Prostate gland (tissue), 2 donors: ENCODE measurements around the gene SMARCA2.

Source experiments
- POLR2A ChIP-seq: fragments of 450-650 bp; IDR thresholded peaks from one replicate; pipeline ENCODE4 v1.6.1; 2016; ENCODE audit warnings: antibody characterized with exemption, mild to moderate bottlenecking
- POLR2AphosphoS5 ChIP-seq: sonication (generic); formaldehyde crosslinking; IDR thresholded peaks from one replicate; pipeline ENCODE4 v1.6.1; 2017; ENCODE audit warnings: antibody characterized with exemption
- TF ChIP-seq, protein P1 (sequence below), 4 experiments: fragments of 200-600 bp in 2 of 4; fragments of 450-650 bp in 2 of 4; sonication (generic) in 2 of 4; IDR thresholded peaks; 1 replicate in 3 of 4; 2 replicates in 1 of 4; pipeline ENCODE4 v1.5.1; 2016 to 2019; ENCODE audit warnings: antibody characterized with exemption in 4 of 4, mild to moderate bottlenecking in 2 of 4, moderate library complexity in 2 of 4

DNA sequence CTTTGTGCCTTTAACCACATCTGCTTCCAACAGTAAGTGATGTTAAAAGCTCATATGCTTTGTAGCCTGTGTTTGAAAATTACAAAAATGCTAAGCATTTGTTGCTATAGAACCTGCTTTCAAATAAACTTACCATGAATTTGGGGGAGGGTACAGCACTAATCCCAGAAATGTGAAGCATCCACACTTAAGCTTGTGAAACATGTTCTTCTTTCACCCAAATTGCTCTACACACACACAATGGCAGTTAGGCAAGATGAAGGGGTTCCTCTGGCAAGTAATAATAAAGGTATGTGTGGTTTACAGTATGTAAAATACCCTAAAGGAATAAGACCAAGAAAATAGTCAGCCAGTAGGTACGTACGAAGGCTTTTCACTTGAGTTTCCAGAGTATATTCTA is 165.6 kb downstream of the SMARCA2 start:
- TF ChIP-seq, protein P1, sequence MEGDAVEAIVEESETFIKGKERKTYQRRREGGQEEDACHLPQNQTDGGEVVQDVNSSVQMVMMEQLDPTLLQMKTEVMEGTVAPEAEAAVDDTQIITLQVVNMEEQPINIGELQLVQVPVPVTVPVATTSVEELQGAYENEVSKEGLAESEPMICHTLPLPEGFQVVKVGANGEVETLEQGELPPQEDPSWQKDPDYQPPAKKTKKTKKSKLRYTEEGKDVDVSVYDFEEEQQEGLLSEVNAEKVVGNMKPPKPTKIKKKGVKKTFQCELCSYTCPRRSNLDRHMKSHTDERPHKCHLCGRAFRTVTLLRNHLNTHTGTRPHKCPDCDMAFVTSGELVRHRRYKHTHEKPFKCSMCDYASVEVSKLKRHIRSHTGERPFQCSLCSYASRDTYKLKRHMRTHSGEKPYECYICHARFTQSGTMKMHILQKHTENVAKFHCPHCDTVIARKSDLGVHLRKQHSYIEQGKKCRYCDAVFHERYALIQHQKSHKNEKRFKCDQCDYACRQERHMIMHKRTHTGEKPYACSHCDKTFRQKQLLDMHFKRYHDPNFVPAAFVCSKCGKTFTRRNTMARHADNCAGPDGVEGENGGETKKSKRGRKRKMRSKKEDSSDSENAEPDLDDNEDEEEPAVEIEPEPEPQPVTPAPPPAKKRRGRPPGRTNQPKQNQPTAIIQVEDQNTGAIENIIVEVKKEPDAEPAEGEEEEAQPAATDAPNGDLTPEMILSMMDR (IDR thresholded peaks at IDR 0.05), result no peak
- TF ChIP-seq POLR2A (no peak), POLR2AphosphoS5 (no peak)
